Brain microvascular endothelial cell (primary cell): Measurements from ENCODE around the gene ZNF444.
"Not testable (repeated sequence)": the region's sequence is repeated elsewhere in the genome, so short reads cannot be mapped to it uniquely, and the experiment has no call there.

Experiments used
- DNase-seq: peaks from one replicate; pipeline ENCODE4 v3.0.0-alpha.2; 2020
- H3K27ac ChIP-seq: fragments of 250-450 bp; sonication (Bioruptor Pico); 2 replicates; pipeline ENCODE4 v1.5.1; 2020; ENCODE audit warnings: mild to moderate bottlenecking, moderate library complexity
- H3K27me3 ChIP-seq: fragments of 250-450 bp; sonication (Bioruptor Pico); replicated peaks from 2 replicates; pipeline ENCODE4 v1.5.1; 2020; ENCODE audit warnings: mild to moderate bottlenecking
- H3K36me3 ChIP-seq: fragments of 250-450 bp; sonication (Bioruptor Pico); replicated peaks from 2 replicates; pipeline ENCODE4 v1.5.1; 2020; ENCODE audit warnings: mild to moderate bottlenecking
- H3K4me3 ChIP-seq: 2 replicates; pipeline ENCODE4 v1.5.1; 2011; ENCODE audit warnings: low read depth, mild to moderate bottlenecking, control low read depth, low read length, moderate library complexity
- in situ Hi-C: cut with HindIII; loops from 2 replicates; pipeline ENCODE4 v1.10.0; 2017; ENCODE audit warnings: low sequenced_read_pairs, low pct_ligation_motif_present
- TF ChIP-seq, protein P1 (sequence below): IDR thresholded peaks from 2 replicates; pipeline ENCODE4 v1.5.1; 2011; ENCODE audit warnings: low read depth, mild to moderate bottlenecking, moderate library complexity, low read length, control low read depth, inconsistent platforms; ENCODE audit errors: missing control alignments

Gene ZNF444

DNA sequence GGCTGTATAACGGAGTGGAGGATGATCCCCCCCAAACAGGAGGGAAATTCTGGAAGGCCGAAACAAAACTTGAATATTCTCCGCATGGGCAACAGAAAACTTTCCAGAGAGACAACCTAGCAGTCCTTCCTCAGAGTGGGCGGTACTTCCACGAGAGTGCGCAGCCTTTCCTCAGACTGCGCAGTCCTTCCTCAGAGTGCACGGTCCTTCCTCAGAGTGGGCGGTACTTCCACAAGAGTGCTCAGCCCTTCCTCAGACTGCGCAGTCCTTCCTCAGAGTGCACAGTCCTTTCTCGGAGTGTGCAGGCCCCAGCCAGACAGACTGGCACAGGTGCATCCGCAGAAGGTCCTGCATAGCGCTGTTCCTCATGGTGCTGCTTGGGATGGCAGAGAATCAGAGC, 22.0 kb downstream of the ZNF444 start:
- no peak overlapping the region for H3K4me3 ChIP-seq
- in situ Hi-C loops: no loop called here
- H3K36me3 ChIP-seq: peaks cover 14% of the 10 kb centered on the region
- TF ChIP-seq, protein P1, sequence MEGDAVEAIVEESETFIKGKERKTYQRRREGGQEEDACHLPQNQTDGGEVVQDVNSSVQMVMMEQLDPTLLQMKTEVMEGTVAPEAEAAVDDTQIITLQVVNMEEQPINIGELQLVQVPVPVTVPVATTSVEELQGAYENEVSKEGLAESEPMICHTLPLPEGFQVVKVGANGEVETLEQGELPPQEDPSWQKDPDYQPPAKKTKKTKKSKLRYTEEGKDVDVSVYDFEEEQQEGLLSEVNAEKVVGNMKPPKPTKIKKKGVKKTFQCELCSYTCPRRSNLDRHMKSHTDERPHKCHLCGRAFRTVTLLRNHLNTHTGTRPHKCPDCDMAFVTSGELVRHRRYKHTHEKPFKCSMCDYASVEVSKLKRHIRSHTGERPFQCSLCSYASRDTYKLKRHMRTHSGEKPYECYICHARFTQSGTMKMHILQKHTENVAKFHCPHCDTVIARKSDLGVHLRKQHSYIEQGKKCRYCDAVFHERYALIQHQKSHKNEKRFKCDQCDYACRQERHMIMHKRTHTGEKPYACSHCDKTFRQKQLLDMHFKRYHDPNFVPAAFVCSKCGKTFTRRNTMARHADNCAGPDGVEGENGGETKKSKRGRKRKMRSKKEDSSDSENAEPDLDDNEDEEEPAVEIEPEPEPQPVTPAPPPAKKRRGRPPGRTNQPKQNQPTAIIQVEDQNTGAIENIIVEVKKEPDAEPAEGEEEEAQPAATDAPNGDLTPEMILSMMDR: no peak
- H3K27me3 ChIP-seq: no peaks in the 10 kb centered on the region
- no peak for DNase-seq
- H3K27ac ChIP-seq: no peak overlapping the region

DNA sequence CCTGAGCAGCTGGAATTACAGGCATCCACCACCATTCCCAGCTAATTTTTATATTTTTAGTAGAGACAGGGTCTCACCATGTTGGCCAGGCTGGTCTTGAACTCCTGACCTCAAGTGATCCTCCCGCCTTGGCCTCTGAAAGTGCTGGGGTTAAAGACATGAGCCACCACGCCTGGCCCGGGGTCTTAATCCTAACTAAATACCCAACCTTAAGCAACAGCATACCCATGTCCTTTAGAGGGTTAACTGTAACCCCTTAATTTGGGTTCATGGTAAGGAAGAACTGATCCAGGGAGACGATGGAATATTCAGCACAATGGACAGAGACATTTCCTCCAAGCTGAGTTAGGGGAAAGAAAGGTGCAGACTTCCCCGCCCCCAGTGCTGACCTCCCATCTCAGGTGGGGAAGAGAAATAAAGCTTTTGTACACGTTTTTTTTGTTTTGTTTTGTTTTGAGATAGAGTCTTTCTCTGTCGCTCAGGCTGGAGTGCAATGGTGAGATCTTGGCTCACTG, 26.0 kb downstream of the ZNF444 start:
- TF ChIP-seq, protein P1: no peak
- H3K36me3 ChIP-seq: no peaks in the 10 kb centered on the region
- H3K27ac ChIP-seq: no peak overlapping the region
- in situ Hi-C loops: no loop called here
- H3K27me3 ChIP-seq: no peaks in the 10 kb centered on the region
- DNase-seq: no peak
- H3K4me3 ChIP-seq: no peak overlapping the region

DNA sequence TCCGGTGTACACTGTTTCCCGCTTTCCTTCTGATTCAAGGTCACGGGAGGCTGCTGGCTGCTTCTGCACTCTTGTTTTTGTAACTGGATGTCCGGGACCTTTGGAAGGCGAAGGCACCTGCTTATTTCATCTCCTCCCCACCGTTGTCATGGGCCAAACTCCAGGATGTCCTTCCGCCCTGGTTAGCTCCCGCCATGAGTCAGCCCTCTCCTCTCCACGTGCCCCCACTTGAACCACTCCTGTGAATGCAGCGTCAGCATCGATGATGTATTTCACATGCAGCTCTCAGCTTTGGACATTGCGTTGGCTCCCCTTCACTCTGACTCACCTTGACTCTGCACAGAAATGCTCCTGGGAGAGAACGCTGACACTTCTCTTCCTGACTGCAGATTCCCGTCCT, 29.2 kb downstream of the ZNF444 start:
- H3K27ac ChIP-seq: no peak overlapping the region
- H3K27me3 ChIP-seq: no peaks in the 10 kb centered on the region
- no peaks in the 10 kb centered on the region for H3K36me3 ChIP-seq
- no peak overlapping the region for H3K4me3 ChIP-seq
- in situ Hi-C loops: no loop called here
- DNase-seq: peak; percentile 16
- TF ChIP-seq, protein P1: no peak

DNA sequence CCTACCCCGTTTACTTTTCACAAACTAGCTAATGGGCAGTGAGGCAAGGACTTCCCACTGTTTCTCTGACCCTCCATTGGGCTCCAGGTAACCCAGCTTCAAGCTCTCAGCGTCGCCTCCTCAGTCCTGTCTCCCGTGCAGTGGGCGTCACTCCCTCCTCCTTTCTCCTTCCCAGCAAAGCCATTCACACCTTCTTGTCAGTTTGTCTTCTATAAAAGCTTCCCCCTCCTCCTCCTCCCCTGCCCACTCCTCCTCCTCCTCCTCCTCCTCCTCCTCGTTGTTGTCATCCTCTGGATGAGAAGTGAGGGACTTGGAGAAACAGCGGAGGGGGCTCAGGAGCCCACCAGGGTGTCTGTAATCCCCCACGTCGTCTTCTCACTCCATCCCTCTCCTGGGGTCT, 33.0 kb downstream of the ZNF444 start:
- in situ Hi-C loops: no loop called here
- Histone ChIP-seq H3K36me3 (no peaks in the 10 kb centered on the region), H3K27ac (no peak overlapping the region), H3K27me3 (no peaks in the 10 kb centered on the region), H3K4me3 (no peak overlapping the region)
- TF ChIP-seq, protein P1: no peak
- DNase-seq: no peak

DNA sequence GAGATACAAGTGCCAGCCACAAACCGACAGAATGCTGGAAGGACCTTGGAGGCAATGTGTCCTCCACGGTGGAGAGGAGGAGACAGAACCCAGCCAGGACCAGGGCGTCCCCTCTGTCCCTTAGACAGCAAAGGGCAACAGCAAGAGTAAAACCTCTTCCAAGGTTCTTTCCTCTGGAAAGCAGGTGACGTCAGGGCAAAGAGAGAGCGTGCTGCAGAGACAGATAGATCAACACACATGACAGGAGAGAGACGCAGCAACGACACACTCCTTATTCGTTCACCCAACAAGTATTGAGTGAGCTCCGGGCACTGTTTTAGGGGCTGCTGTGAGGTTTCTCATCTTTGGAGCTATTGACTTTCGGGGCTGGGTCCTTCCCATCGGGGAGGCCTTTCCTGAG, 33.5 kb downstream of the ZNF444 start:
- no peak overlapping the region for H3K4me3 ChIP-seq
- in situ Hi-C loops: no loop called here
- H3K27ac ChIP-seq: no peak overlapping the region
- no peaks in the 10 kb centered on the region for H3K36me3 ChIP-seq
- TF ChIP-seq, protein P1: no peak
- no peaks in the 10 kb centered on the region for H3K27me3 ChIP-seq
- DNase-seq: no peak

DNA sequence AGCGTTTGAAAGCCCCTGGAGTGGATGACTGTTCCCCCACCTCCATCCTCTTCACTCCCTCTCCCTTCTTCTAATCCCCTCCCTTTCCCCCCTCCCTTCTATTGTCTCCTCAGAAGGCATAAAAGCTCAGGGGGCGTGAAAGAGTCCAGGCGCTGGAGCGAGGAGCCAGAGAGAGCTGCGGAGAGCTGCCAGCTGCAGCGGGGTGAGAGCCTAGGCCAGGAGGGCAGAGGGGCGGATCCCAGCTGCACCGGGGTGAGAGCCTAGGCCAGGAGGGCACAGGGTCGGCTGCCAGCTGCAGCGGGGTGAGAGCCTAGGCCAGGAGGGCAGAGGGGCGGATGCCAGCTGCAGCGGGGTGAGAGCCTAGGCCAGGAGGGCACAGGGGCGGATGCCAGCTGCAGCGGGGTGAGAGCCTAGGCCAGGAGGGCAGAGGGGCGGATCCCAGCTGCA, 34.8 kb downstream of the ZNF444 start, which contains the start of gene GALP:
TSS of gene GALP (plus strand) at position 148 of the 447 bp plus-strand sequence. CDS start 1,101 bp downstream, outside the sequence.
- in situ Hi-C loops, H3K4me3 ChIP-seq, H3K27me3 ChIP-seq, DNase-seq, H3K36me3 ChIP-seq, H3K27ac ChIP-seq: not testable (repeated sequence)

DNA sequence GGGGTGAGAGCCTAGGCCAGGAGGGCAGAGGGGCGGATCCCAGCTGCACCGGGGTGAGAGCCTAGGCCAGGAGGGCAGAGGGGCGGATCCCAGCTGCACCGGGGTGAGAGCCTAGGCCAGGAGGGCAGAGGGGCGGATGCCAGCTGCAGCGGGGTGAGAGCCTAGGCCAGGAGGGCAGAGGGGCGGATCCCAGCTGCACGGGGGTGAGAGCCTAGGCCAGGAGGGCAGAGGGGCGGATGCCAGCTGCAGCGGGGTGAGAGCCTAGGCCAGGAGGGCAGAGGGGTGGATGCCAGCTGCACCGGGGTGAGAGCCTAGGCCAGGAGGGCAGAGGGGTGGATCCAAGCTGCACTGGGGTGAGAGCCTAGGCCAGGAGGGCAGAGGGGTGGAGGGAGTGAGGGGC, 35.2 kb downstream of the ZNF444 start:
- H3K27me3 ChIP-seq, DNase-seq, H3K4me3 ChIP-seq, in situ Hi-C loops, H3K27ac ChIP-seq, H3K36me3 ChIP-seq: not testable (repeated sequence)
